Measurements from ENCODE around the gene CDPF1.

Gene CDPF1

DNA sequence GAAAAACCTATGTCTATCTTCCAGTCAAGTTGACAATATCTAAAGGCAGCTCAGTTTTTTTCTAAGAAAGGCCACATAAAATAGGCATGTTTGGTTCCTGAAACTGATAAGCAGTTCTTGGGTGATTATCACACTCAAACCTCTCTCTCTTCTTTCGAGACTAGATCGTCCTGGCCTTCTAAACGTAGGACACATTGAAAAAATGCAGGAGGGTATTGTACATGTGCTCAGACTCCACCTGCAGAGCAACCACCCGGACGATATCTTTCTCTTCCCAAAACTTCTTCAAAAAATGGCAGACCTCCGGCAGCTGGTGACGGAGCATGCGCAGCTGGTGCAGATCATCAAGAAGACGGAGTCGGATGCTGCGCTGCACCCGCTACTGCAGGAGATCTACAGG, 15.1 kb downstream of the CDPF1 start:
- Histone ChIP-seq H3K27me3 (ENCODE audit: control insufficient read depth, insufficient read depth, low read length) (no peaks in the 10 kb centered on the region), H3K9me3 (replicated peaks; ENCODE audit: low read length) (no peaks in the 10 kb centered on the region), H3K36me3 (ENCODE audit: insufficient read depth, low read length) (peaks cover 12% of the 10 kb centered on the region), H3K9ac (ENCODE audit: low read depth, low read length) (no peak overlapping the region), H3K4me3 (ENCODE audit: low read length) (no peak overlapping the region), H3K4me1 (ENCODE audit: control insufficient read depth, insufficient read depth, low read length) (peaks cover 11% of the 10 kb centered on the region), H3K4me2 (ENCODE audit: low read length) (no peak overlapping the region)

DNA sequence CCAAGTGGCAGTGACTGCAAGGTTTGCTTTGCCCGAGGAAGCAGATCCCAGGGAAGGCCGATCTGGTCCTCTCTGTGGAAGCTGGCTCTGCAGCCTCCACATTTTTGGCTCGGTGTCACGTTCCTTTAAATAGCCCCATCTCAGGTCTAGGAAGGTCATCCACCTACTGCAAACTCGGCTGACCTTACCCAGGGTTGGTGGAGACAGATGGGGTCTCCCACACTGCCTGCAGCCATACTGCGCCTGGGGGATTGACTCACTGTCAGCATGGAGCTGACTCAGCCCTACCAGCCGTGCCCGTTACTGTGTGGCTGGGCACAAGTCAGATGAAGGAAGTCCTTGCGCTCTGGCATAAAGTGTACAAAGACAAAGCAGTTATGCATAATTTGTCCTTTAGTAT, 16.9 kb downstream of the CDPF1 start:
- peak overlapping the region; percentile 73 for H3K4me2 ChIP-seq (ENCODE audit: low read length)
- peaks cover 11% of the 10 kb centered on the region for H3K4me1 ChIP-seq (ENCODE audit: control insufficient read depth, insufficient read depth, low read length)
- H3K9ac ChIP-seq (ENCODE audit: low read depth, low read length) = no peak overlapping the region
- peaks cover 5% of the 10 kb centered on the region for H3K36me3 ChIP-seq (ENCODE audit: insufficient read depth, low read length)
- no peaks in the 10 kb centered on the region for H3K27me3 ChIP-seq (ENCODE audit: control insufficient read depth, insufficient read depth, low read length)
- H3K9me3 ChIP-seq (replicated peaks; ENCODE audit: low read length) = no peaks in the 10 kb centered on the region
- H3K4me3 ChIP-seq (ENCODE audit: low read length) = peak overlapping the region; percentile 28

GRCh38 chr22:46230262-46230901, 19.7 kb downstream of the CDPF1 start:
- H3K9me3 ChIP-seq (replicated peaks; ENCODE audit: low read length) = no peaks in the 10 kb centered on the region
- no peaks in the 10 kb centered on the region for H3K27me3 ChIP-seq (ENCODE audit: control insufficient read depth, insufficient read depth, low read length)
- no peak overlapping the region for H3K4me3 ChIP-seq (ENCODE audit: low read length)
- H3K9ac ChIP-seq (ENCODE audit: low read depth, low read length) = no peak overlapping the region
- peaks cover 11% of the 10 kb centered on the region for H3K4me1 ChIP-seq (ENCODE audit: control insufficient read depth, insufficient read depth, low read length)
- no peak overlapping the region for H3K4me2 ChIP-seq (ENCODE audit: low read length)
- peaks cover 7% of the 10 kb centered on the region for H3K36me3 ChIP-seq (ENCODE audit: insufficient read depth, low read length)

GRCh38 chr22:46229701-46230100, 20.4 kb downstream of the CDPF1 start:
- Histone ChIP-seq H3K4me2 (ENCODE audit: low read length) (no peak overlapping the region), H3K27me3 (ENCODE audit: control insufficient read depth, insufficient read depth, low read length) (no peaks in the 10 kb centered on the region), H3K9ac (ENCODE audit: low read depth, low read length) (no peak overlapping the region), H3K4me3 (ENCODE audit: low read length) (no peak overlapping the region), H3K9me3 (replicated peaks; ENCODE audit: low read length) (no peaks in the 10 kb centered on the region), H3K36me3 (ENCODE audit: insufficient read depth, low read length) (peaks cover 4% of the 10 kb centered on the region), H3K4me1 (ENCODE audit: control insufficient read depth, insufficient read depth, low read length) (peaks cover 11% of the 10 kb centered on the region)

DNA sequence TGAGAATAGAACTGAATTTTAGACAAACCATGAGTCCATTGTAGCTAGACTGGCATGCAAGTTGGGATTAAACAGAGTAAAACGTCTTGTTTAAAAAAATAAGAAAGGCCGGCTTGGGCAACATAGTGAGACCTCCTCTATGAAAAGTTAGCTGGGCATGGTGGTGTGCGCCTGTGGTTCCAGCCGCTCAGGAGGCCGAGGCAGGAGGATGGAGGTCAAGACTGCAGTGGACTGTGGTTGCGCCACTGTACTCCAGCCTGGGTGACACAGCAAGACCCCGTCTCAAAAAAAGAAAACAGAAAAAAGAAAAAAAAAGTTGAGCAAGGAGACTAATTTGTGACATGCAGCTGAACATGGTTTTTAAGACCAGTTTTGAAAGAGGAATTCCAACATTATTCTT, 23.5 kb downstream of the CDPF1 start:
- H3K4me1 ChIP-seq (ENCODE audit: control insufficient read depth, insufficient read depth, low read length) = no peaks in the 10 kb centered on the region
- H3K4me3 ChIP-seq (ENCODE audit: low read length) = no peak overlapping the region
- H3K9me3 ChIP-seq (replicated peaks; ENCODE audit: low read length) = no peaks in the 10 kb centered on the region
- peaks cover 6% of the 10 kb centered on the region for H3K36me3 ChIP-seq (ENCODE audit: insufficient read depth, low read length)
- H3K4me2 ChIP-seq (ENCODE audit: low read length) = no peak overlapping the region
- no peak overlapping the region for H3K9ac ChIP-seq (ENCODE audit: low read depth, low read length)
- H3K27me3 ChIP-seq (ENCODE audit: control insufficient read depth, insufficient read depth, low read length) = no peaks in the 10 kb centered on the region

- H3K36me3 ChIP-seq (ENCODE audit: insufficient read depth, low read length) = peaks cover 6% of the 10 kb centered on the region
- no peaks in the 10 kb centered on the region for H3K4me1 ChIP-seq (ENCODE audit: control insufficient read depth, insufficient read depth, low read length)
- no peak overlapping the region for H3K4me3 ChIP-seq (ENCODE audit: low read length)
- H3K4me2 ChIP-seq (ENCODE audit: low read length) = no peak overlapping the region
- no peaks in the 10 kb centered on the region for H3K9me3 ChIP-seq (replicated peaks; ENCODE audit: low read length)
- H3K27me3 ChIP-seq (ENCODE audit: control insufficient read depth, insufficient read depth, low read length) = no peaks in the 10 kb centered on the region
- no peak overlapping the region for H3K9ac ChIP-seq (ENCODE audit: low read depth, low read length)
Measured at GRCh38 chr22:46225631-46226030, 24.5 kb downstream of the CDPF1 start.

- no peaks in the 10 kb centered on the region for H3K27me3 ChIP-seq (ENCODE audit: control insufficient read depth, insufficient read depth, low read length)
- H3K9me3 ChIP-seq (replicated peaks; ENCODE audit: low read length) = no peaks in the 10 kb centered on the region
- no peak overlapping the region for H3K9ac ChIP-seq (ENCODE audit: low read depth, low read length)
- H3K4me2 ChIP-seq (ENCODE audit: low read length) = no peak overlapping the region
- no peak overlapping the region for H3K4me3 ChIP-seq (ENCODE audit: low read length)
- peaks cover 6% of the 10 kb centered on the region for H3K36me3 ChIP-seq (ENCODE audit: insufficient read depth, low read length)
- H3K4me1 ChIP-seq (ENCODE audit: control insufficient read depth, insufficient read depth, low read length) = no peaks in the 10 kb centered on the region
Measured at GRCh38 chr22:46224898-46225290, 25.2 kb downstream of the CDPF1 start.

- peaks cover 6% of the 10 kb centered on the region for H3K36me3 ChIP-seq (ENCODE audit: insufficient read depth, low read length)
- H3K9ac ChIP-seq (ENCODE audit: low read depth, low read length) = no peak overlapping the region
Measured at GRCh38 chr22:46224044-46224897, 25.8 kb downstream of the CDPF1 start.

GRCh38 chr22:46220921-46221320, 29.2 kb downstream of the CDPF1 start:
- Histone ChIP-seq H3K27me3 (ENCODE audit: control insufficient read depth, insufficient read depth, low read length) (no peaks in the 10 kb centered on the region), H3K4me1 (ENCODE audit: control insufficient read depth, insufficient read depth, low read length) (no peaks in the 10 kb centered on the region), H3K4me2 (ENCODE audit: low read length) (no peak overlapping the region), H3K36me3 (ENCODE audit: insufficient read depth, low read length) (peaks cover 17% of the 10 kb centered on the region), H3K9ac (ENCODE audit: low read depth, low read length) (no peak overlapping the region), H3K9me3 (replicated peaks; ENCODE audit: low read length) (no peaks in the 10 kb centered on the region), H3K4me3 (ENCODE audit: low read length) (no peak overlapping the region)

More at GRCh38 chr22:46224044-46224897, 25.8 kb downstream of the CDPF1 start:
- H3K9me3 ChIP-seq (replicated peaks; ENCODE audit: low read length) = no peaks in the 10 kb centered on the region
- H3K4me2 ChIP-seq (ENCODE audit: low read length) = no peak overlapping the region
- H3K4me1 ChIP-seq (ENCODE audit: control insufficient read depth, insufficient read depth, low read length) = no peaks in the 10 kb centered on the region
- H3K27me3 ChIP-seq (ENCODE audit: control insufficient read depth, insufficient read depth, low read length) = no peaks in the 10 kb centered on the region
- H3K4me3 ChIP-seq (ENCODE audit: low read length) = no peak overlapping the region

- no peak overlapping the region for H3K9ac ChIP-seq (ENCODE audit: low read depth, low read length)
- H3K4me1 ChIP-seq (ENCODE audit: control insufficient read depth, insufficient read depth, low read length) = no peaks in the 10 kb centered on the region
- H3K36me3 ChIP-seq (ENCODE audit: insufficient read depth, low read length) = peaks cover 14% of the 10 kb centered on the region
- H3K4me3 ChIP-seq (ENCODE audit: low read length) = no peak overlapping the region
- no peak overlapping the region for H3K4me2 ChIP-seq (ENCODE audit: low read length)
- H3K9me3 ChIP-seq (replicated peaks; ENCODE audit: low read length) = no peaks in the 10 kb centered on the region
- no peaks in the 10 kb centered on the region for H3K27me3 ChIP-seq (ENCODE audit: control insufficient read depth, insufficient read depth, low read length)
Measured at GRCh38 chr22:46219636-46220035, 30.5 kb downstream of the CDPF1 start.

DNA sequence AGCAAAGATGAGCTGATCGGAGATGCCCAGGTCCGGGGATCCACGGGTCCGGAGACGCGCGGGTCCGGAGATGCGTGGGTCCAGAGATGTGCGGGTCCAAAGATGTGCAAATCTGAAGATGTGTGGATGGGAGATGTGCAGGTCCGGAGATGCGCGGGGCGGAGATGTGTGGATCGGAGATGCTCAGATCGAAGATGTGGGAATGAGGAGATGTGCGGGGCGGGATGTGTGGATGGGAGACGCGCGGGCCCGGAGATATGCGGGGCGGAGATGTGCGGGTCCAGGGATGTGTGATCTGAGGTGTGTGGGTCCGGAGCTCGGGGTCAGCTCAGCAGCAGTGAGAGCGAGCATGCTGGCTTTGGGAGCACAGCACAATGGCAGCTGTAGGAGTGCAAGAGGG, 35.5 kb downstream of the CDPF1 start:
- no peak overlapping the region for H3K4me3 ChIP-seq (ENCODE audit: low read length)
- no peaks in the 10 kb centered on the region for H3K27me3 ChIP-seq (ENCODE audit: control insufficient read depth, insufficient read depth, low read length)
- H3K9ac ChIP-seq (ENCODE audit: low read depth, low read length) = no peak overlapping the region
- no peak overlapping the region for H3K4me2 ChIP-seq (ENCODE audit: low read length)
- peaks cover 20% of the 10 kb centered on the region for H3K36me3 ChIP-seq (ENCODE audit: insufficient read depth, low read length)
- no peaks in the 10 kb centered on the region for H3K9me3 ChIP-seq (replicated peaks; ENCODE audit: low read length)
- H3K4me1 ChIP-seq (ENCODE audit: control insufficient read depth, insufficient read depth, low read length) = no peaks in the 10 kb centered on the region

DNA sequence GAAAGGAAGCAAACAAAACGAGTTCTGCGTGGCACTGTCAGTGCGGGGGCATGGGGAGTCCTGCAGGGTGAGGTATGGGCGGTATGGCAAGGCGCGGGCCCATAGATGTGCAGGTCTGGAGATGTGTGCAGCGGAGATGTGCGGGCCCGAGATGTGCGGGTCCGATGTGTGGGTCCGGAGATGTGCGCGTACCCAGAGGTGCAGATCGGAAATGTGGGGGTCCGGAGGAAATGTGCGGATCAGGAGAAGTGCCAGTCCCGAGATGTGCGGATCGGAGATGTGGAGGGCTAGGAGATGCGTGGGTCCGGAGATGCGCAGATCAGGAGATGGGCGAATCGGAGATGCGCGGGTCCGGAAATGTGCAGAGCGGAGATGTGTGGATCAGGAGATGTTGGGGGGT, 35.9 kb downstream of the CDPF1 start:
- H3K9ac ChIP-seq (ENCODE audit: low read depth, low read length) = no peak overlapping the region
- H3K36me3 ChIP-seq (ENCODE audit: insufficient read depth, low read length) = peaks cover 18% of the 10 kb centered on the region
- no peak overlapping the region for H3K4me3 ChIP-seq (ENCODE audit: low read length)
- H3K9me3 ChIP-seq (replicated peaks; ENCODE audit: low read length) = no peaks in the 10 kb centered on the region
- H3K4me1 ChIP-seq (ENCODE audit: control insufficient read depth, insufficient read depth, low read length) = no peaks in the 10 kb centered on the region
- no peak overlapping the region for H3K4me2 ChIP-seq (ENCODE audit: low read length)
- no peaks in the 10 kb centered on the region for H3K27me3 ChIP-seq (ENCODE audit: control insufficient read depth, insufficient read depth, low read length)
